Endothelial cell of umbilical vein (primary cell): Measurements from ENCODE around the gene CHD5. TPM values are rescaled to one million over a fixed set of nuclear protein-coding genes. Genes with fewer than 3 reads are reported as not detected.

Experiments used
- BruUV-seq: library from RNA; stranded (reverse); fragments of 400-500 nt; replicated peaks from 2 replicates; lab custom pipeline; 2021; lab: Mats Ljungman, UMichigan
- CTCF ChIA-PET: fragments of 300-600, 350-600 bp; sonication (Branson Sonifier 250); formaldehyde crosslinking; loops from one replicate; lab custom pipeline; 2021; ENCODE audit warnings: antibody characterized with exemption, inconsistent platforms; lab: Charles Lee
- POLR2A ChIA-PET: fragments of 300-600, 350-600 bp; sonication (Branson Sonifier 250); formaldehyde crosslinking; loops from one replicate; lab custom pipeline; 2021; ENCODE audit warnings: antibody characterized with exemption, inconsistent platforms; lab: Charles Lee
- DNase-seq: peaks from one replicate; pipeline ENCODE4 v3.0.0-alpha.2; 2011; ENCODE audit warnings: low read depth, low spot score
- FAIRE-seq: peaks from 2 replicates; lab custom pipeline; 2011; peaks lifted over from hg19 to GRCh38; lab: Jason Lieb, UNC
- H2AFZ ChIP-seq: 2 replicates; pipeline ENCODE4 v1.6.0; 2012; ENCODE audit warnings: low read depth, low read length, control low read depth, inconsistent platforms
- H3K27ac ChIP-seq: 2 replicates; pipeline ENCODE4 v1.5.1; 2011; ENCODE audit warnings: low read depth, mild to moderate bottlenecking, control low read depth, low read length, moderate library complexity; ENCODE audit not compliant: insufficient read depth
- H3K27me3 ChIP-seq, 2 experiments: 2 replicates each; pipeline versions ENCODE4 v1.6.0 to v1.6.1; 2011; ENCODE audit warnings: low read length in 2 of 2, mixed read lengths in 1 of 2; ENCODE audit not compliant: control insufficient read depth in 2 of 2, insufficient read depth in 2 of 2
- H3K36me3 ChIP-seq, 2 experiments: 2 replicates in 1 of 2; 3 replicates in 1 of 2; pipeline ENCODE4 v1.5.1; 2011; ENCODE audit warnings: low read length in 2 of 2, mild to moderate bottlenecking in 1 of 2, moderate library complexity in 1 of 2; ENCODE audit not compliant: control insufficient read depth in 2 of 2, insufficient read depth in 2 of 2; ENCODE audit errors: extremely low read depth in 1 of 2
- H3K4me1 ChIP-seq: 3 replicates; pipeline ENCODE4 v1.5.1; 2011; ENCODE audit warnings: mild to moderate bottlenecking, low read length; ENCODE audit not compliant: control insufficient read depth, insufficient read depth; ENCODE audit errors: extremely low read depth
- H3K4me2 ChIP-seq: 2 replicates; pipeline ENCODE4 v1.6.1; 2011; ENCODE audit warnings: low read length, control low read depth, mixed read lengths; ENCODE audit not compliant: insufficient read depth
- H3K4me3 ChIP-seq, 3 experiments: fragments of 200-600 bp in 1 of 3; sonication (generic), shearing (Covaris generic) in 1 of 3; replicated peaks in 1 of 3; 2 replicates each; pipeline ENCODE4 v1.5.1; 2011 to 2016; ENCODE audit warnings: control low read depth in 3 of 3, low read length in 3 of 3, mild to moderate bottlenecking in 2 of 3, inconsistent platforms in 1 of 3, low read depth in 1 of 3, moderate library complexity in 1 of 3; ENCODE audit not compliant: insufficient read depth in 1 of 3
- H3K79me2 ChIP-seq: 2 replicates; pipeline ENCODE4 v1.6.0; 2012; ENCODE audit warnings: low read length, inconsistent platforms; ENCODE audit not compliant: control insufficient read depth, insufficient read depth
- H3K9ac ChIP-seq: replicated peaks from 2 replicates; pipeline ENCODE3; 2011; ENCODE audit warnings: low read length, control low read depth; ENCODE audit not compliant: insufficient read depth; ENCODE audit errors: extremely low read depth
- H3K9me1 ChIP-seq: replicated peaks from 3 replicates; pipeline ENCODE4 v1.6.0; 2011; ENCODE audit warnings: mild to moderate bottlenecking, low read length; ENCODE audit not compliant: control insufficient read depth, insufficient read depth; ENCODE audit errors: extremely low read depth
- H3K9me3 ChIP-seq: replicated peaks from 2 replicates; pipeline ENCODE4 v1.5.1; 2012; ENCODE audit warnings: low read length, inconsistent platforms; ENCODE audit not compliant: control insufficient read depth, insufficient read depth
- H4K20me1 ChIP-seq: replicated peaks from 2 replicates; pipeline ENCODE3; 2011; ENCODE audit warnings: mild to moderate bottlenecking, low read length; ENCODE audit not compliant: control insufficient read depth, insufficient read depth; ENCODE audit errors: extremely low read depth
- CTCF ChIP-seq, 2 donors: IDR thresholded peaks; 1 replicate in 1 of 2; 2 replicates in 1 of 2; pipeline ENCODE4 v1.5.1; 2011; ENCODE audit warnings: low read length in 2 of 2, mild to moderate bottlenecking in 2 of 2, moderate library complexity in 2 of 2, control low read depth in 1 of 2, inconsistent platforms in 1 of 2, low read depth in 1 of 2; ENCODE audit not compliant: insufficient read depth in 1 of 2; ENCODE audit errors: extremely low read depth in 1 of 2
- EZH2 ChIP-seq: IDR thresholded peaks from 2 replicates; pipeline ENCODE4 v1.6.1; 2012; ENCODE audit warnings: borderline replicate concordance, low read depth, mild to moderate bottlenecking, moderate library complexity, low read length, inconsistent platforms; ENCODE audit not compliant: severe bottlenecking
- FOS ChIP-seq: IDR thresholded peaks from 2 replicates; pipeline ENCODE4 v1.6.1; 2011; ENCODE audit warnings: mild to moderate bottlenecking, low read length, moderate library complexity, borderline replicate concordance; ENCODE audit not compliant: insufficient read depth
- GATA2 ChIP-seq: IDR thresholded peaks from 2 replicates; pipeline ENCODE4 v1.7.0; 2011; ENCODE audit warnings: low read depth, mild to moderate bottlenecking, moderate library complexity, mixed read lengths, low read length; ENCODE audit not compliant: insufficient read length, insufficient read depth
- JUN ChIP-seq: IDR thresholded peaks from 2 replicates; pipeline ENCODE4 v1.6.1; 2011; ENCODE audit warnings: borderline replicate concordance, low read depth; ENCODE audit not compliant: insufficient read length, insufficient read depth
- MYC ChIP-seq: IDR thresholded peaks from one replicate; pipeline ENCODE4 v1.6.1; 2011; ENCODE audit warnings: mild to moderate bottlenecking, low read depth, low read length
- POLR2A ChIP-seq: IDR thresholded peaks from 2 replicates; pipeline ENCODE4 v1.6.1; 2012; ENCODE audit warnings: low read depth, mild to moderate bottlenecking, control low read depth, low read length
- POLR2AphosphoS5 ChIP-seq: IDR thresholded peaks from 2 replicates; pipeline ENCODE4 v1.6.1; 2012; ENCODE audit warnings: low read depth, mild to moderate bottlenecking, control low read depth, low read length, moderate library complexity; ENCODE audit not compliant: insufficient read depth
- dilution Hi-C: fragments of 300-500 bp; cut with MboI; formaldehyde crosslinking; loops from one replicate; pipeline ENCODE4 v1.15.0; 2019; ENCODE audit warnings: low sequenced_read_pairs; ENCODE audit not compliant: extremely low pct_ligation_motif_present
- intact Hi-C: fragments of 100-400 bp; cut with micrococcal nuclease; formaldehyde crosslinking; loops from one replicate; pipeline ENCODE4 v1.10.0; 2022
- polyA plus RNA-seq, 4 experiments: library from polyadenylated mRNA; depleted of rRNA in 3 of 4; stranded (reverse) in 3 of 4; unstranded in 1 of 4; fragments of >200 nt; gene quantifications; 2 replicates each; pipeline versions ENCODE4 v1.2.1 to v1.2.3, GENCODE V29; 2011 to 2012; ENCODE audit warnings: missing spikeins in 1 of 4
- total RNA-seq: library from RNA; stranded (reverse); gene quantifications from 2 replicates; pipeline ENCODE4 v1.2.3, GENCODE V29; 2021
- TF ChIP-seq, protein P1 (sequence below): IDR thresholded peaks from 2 replicates; pipeline ENCODE4 v1.6.1; 2011; ENCODE audit not compliant: insufficient read depth, insufficient read length

Gene CHD5
- total and polyA plus RNA-seq, 2 donors (not counting 3 experiments of a cell fraction or from before 2014, with no cell fraction given) = 0.04 to 0.11 TPM

- H3K4me2 ChIP-seq = no peak overlapping the region
- no peaks in the 10 kb centered on the region for H3K4me1 ChIP-seq
- no peak overlapping the region for H3K4me3 ChIP-seq
- H3K9ac ChIP-seq = no peak overlapping the region
- no peaks in the 10 kb centered on the region for H4K20me1 ChIP-seq
- H3K27me3 ChIP-seq = peaks cover 0 to 2% of the 10 kb centered on the region in 2 experiments
- CTCF ChIA-PET = no interaction called here
- dilution Hi-C loops = no loop called here
- no peak for TF ChIP-seq FOS
- no peak for TF ChIP-seq JUN
- TF ChIP-seq EZH2 = no peak
- TF ChIP-seq POLR2A = no peak
- TF ChIP-seq POLR2AphosphoS5 = no peak
- TF ChIP-seq MYC = no peak
- no peak for TF ChIP-seq CTCF (IDR thresholded peaks at IDR 0.05; ENCODE audit: extremely low read depth in 1 of 2, insufficient read depth in 1 of 2, low read depth in 1 of 2, low read length in 2 of 2)
- TF ChIP-seq GATA2 = no peak
- TF ChIP-seq, protein P1, sequence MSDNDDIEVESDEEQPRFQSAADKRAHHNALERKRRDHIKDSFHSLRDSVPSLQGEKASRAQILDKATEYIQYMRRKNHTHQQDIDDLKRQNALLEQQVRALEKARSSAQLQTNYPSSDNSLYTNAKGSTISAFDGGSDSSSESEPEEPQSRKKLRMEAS = no peak
- no peaks in the 10 kb centered on the region for H3K9me1 ChIP-seq
- FAIRE-seq = no peak
- BruUV-seq = no TSS peak
- no peak overlapping the region for H3K27ac ChIP-seq
- no peak overlapping the region for H2AFZ ChIP-seq
- no peak for DNase-seq
- no peaks in the 10 kb centered on the region for H3K79me2 ChIP-seq
- no peaks in the 10 kb centered on the region for H3K36me3 ChIP-seq
- intact Hi-C loops = no loop called here
- POLR2A ChIA-PET = no interaction called here
- H3K9me3 ChIP-seq = no peaks in the 10 kb centered on the region
These were observed 27.9 kb downstream of the CHD5 start for GRCh38 chr1:6152181-6152580.
